Measurements from ENCODE around the gene EGFLAM. TPM values are rescaled to one million over a fixed set of nuclear protein-coding genes. Genes with fewer than 3 reads are reported as not detected.

The EGFLAM gene
- total RNA-seq, 4 donors from 2014 or later, result 21.8 to 194 (median 46.7) TPM

GRCh38 chr5:38494175-38494574 is 235.8 kb downstream of the EGFLAM start:
- TF ChIP-seq, protein P1, sequence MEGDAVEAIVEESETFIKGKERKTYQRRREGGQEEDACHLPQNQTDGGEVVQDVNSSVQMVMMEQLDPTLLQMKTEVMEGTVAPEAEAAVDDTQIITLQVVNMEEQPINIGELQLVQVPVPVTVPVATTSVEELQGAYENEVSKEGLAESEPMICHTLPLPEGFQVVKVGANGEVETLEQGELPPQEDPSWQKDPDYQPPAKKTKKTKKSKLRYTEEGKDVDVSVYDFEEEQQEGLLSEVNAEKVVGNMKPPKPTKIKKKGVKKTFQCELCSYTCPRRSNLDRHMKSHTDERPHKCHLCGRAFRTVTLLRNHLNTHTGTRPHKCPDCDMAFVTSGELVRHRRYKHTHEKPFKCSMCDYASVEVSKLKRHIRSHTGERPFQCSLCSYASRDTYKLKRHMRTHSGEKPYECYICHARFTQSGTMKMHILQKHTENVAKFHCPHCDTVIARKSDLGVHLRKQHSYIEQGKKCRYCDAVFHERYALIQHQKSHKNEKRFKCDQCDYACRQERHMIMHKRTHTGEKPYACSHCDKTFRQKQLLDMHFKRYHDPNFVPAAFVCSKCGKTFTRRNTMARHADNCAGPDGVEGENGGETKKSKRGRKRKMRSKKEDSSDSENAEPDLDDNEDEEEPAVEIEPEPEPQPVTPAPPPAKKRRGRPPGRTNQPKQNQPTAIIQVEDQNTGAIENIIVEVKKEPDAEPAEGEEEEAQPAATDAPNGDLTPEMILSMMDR (IDR thresholded peaks at IDR 0.05; ENCODE audit: low read depth), result no peak

GRCh38 chr5:38494763-38495162 is 236.4 kb downstream of the EGFLAM start:
- TF ChIP-seq, protein P1 (IDR thresholded peaks at IDR 0.05; ENCODE audit: low read depth), result no peak

- TF ChIP-seq, protein P1 (IDR thresholded peaks at IDR 0.05; ENCODE audit: low read depth), result no peak
These were observed 239.6 kb downstream of the EGFLAM start for GRCh38 chr5:38497946-38498345.

GRCh38 chr5:38500573-38501260 is 242.4 kb downstream of the EGFLAM start:
- TF ChIP-seq, protein P1 (IDR thresholded peaks at IDR 0.05; ENCODE audit: low read depth), result no peak

DNA sequence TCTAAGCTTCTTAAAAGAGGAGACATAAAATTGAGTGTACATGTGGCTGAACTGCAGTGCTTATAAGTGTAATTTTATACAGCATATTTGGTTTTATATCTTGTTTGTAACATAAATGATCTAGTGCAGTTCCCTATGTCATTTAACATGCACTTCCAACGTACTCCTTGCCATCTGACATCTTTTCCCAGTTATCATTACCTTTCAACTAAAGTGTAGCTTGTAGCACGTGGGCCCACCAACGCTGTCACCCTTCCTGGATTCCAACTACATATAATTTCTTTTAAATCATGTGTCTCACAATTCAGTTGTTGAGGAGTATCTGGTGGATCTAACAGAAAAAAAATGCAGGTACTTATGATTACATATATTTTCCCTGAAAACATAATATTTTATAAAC is 247.9 kb downstream of the EGFLAM start:
- TF ChIP-seq, protein P1 (IDR thresholded peaks at IDR 0.05; ENCODE audit: low read depth), result no peak

- TF ChIP-seq, protein P1 (IDR thresholded peaks at IDR 0.05; ENCODE audit: low read depth), result no peak
These were observed 250.8 kb downstream of the EGFLAM start for GRCh38 chr5:38509185-38509584.

Small RNA genes lying within 50 kb of the gene (small RNA-seq; reads per million reads assigned to genes)
- gene AC091839.1, result not detected
